ENCODE results near the gene VSIG10L. TPM values are rescaled to one million over a fixed set of nuclear protein-coding genes. Genes with fewer than 3 reads are reported as not detected.

Gene VSIG10L
- total RNA-seq, 1 experiment from 2014 or later: 4.5 TPM

DNA sequence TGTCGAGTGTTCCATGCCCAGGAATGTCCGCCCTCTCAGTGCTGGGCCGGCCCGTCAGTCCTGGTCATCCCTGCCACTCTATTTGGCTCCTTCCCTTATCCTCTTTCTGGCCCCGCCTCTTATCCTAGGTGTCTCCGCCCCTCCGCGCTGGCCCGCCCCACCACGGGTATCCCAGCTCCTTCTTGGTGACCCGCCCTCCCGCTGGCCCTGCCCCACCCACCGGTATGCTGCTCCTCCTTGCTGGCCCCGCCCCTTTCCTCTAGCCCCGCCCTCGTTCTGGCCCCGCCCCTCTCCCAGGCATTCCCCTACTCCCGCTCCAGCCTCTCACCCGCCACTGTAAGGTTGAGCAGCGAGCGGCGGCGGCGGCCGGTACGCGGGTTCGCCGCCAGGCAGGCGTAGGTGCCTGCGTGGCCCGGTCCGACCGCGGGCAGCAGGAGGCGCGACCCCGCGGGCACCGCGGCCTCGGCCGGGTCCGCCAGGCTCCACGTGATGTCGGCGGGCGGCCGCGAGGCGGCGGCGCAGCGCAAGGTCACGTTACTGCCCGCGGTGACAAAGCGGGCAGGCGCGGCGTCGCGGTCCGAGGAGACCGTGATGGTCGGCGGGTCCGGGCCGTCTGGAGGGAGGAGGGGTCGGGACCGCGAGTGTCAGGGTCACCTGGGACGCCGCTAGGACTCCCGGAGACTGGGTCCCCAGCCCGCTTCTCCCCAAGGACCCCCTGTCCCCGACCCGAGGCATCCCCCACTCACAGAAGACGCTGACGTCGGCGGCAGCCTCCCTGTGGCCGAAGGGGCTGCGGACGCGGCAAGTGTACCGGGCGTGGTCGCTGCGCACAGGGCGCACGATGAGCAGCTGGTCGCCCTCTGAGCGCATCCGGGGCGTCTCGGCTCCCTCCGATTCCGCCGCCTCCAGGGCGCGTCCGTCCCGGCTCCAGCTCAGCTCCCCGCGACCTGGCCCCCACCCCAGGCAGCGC is 2.0 kb downstream of the VSIG10L start:
- H3K27me3 ChIP-seq (replicated peaks; ENCODE audit: control insufficient read depth, insufficient read depth, low read length): no peaks in the 10 kb centered on the region
- POLR2A ChIA-PET: interaction anchor here (0.5 to 2.2 kb wide), 14 partner anchors 10 to 829 kb away, joined by 3 to 67 read pairs (median 6); partner anchors contain the start of genes ETFB, JOSD2 and ZNF175
- Mint-ChIP-seq H3K9me3 (ENCODE audit: unreplicated experiment) (no peaks in the 10 kb centered on the region), H3K4me1 (ENCODE audit: low read depth, unreplicated experiment) (peaks cover 25% of the 10 kb centered on the region), H3K27ac (ENCODE audit: unreplicated experiment) (peak overlapping the region; percentile 91), H3K36me3 (ENCODE audit: insufficient read depth, unreplicated experiment) (peaks cover 28% of the 10 kb centered on the region), H3K4me3 (ENCODE audit: unreplicated experiment) (peak overlapping the region; percentile 86), H3K27me3 (ENCODE audit: insufficient read depth, unreplicated experiment) (no peaks in the 10 kb centered on the region)
- H3K9me3 ChIP-seq: no peaks in the 10 kb centered on the region
- CTCF ChIA-PET: interaction anchor here (0.6 to 3.9 kb wide), 18 partner anchors 15 to 621 kb away, joined by 3 to 46 read pairs (median 7); partner anchors contain the start of genes ETFB and NKG7
- intact Hi-C loops (cut with micrococcal nuclease; ENCODE audit: unreplicated experiment): loop anchor here (1.0 to 2.0 kb wide), 5 partner anchors 14 to 317 kb away; no protein-coding TSS in a partner anchor
- H3K4me1 ChIP-seq: peaks cover 26% of the 10 kb centered on the region
- H3K4me3 ChIP-seq (ENCODE audit: low read depth, low read length): peak overlapping the region; percentile 78
- DNase-seq: peak; percentile 99 to 100
- 0 out of 2 replicates have a peak, but pooled peaks cover 1% of the 10 kb centered on the region for H3K36me3 ChIP-seq (ENCODE audit: control insufficient read depth, insufficient read depth, low read length)
- peak in 1 of 2 experiments; percentile 33 for TF ChIP-seq CTCF (IDR thresholded peaks at IDR 0.05; ENCODE audit: insufficient read depth in 1 of 2, low read depth in 1 of 2, low read length in 1 of 2, severe bottlenecking in 1 of 2, unreplicated experiment in 1 of 2)
- BruUV-seq (replicated peaks): no TSS peak

GRCh38 chr19:51339313-51339686 is 2.6 kb downstream of the VSIG10L start:
- ChIA-PET POLR2A (interaction anchor here (0.5 to 2.2 kb wide), 12 partner anchors 10 to 828 kb away, joined by 3 to 67 read pairs (median 7); partner anchors contain the start of genes ETFB, JOSD2 and ZNF175), CTCF (interaction anchor here (0.6 to 3.9 kb wide), 18 partner anchors 15 to 621 kb away, joined by 3 to 46 read pairs (median 7); partner anchors contain the start of genes ETFB and NKG7)
- peak overlapping the region; percentile 90 for H3K27ac Mint-ChIP-seq (ENCODE audit: unreplicated experiment)
- intact Hi-C loops (cut with micrococcal nuclease; ENCODE audit: unreplicated experiment): loop anchor here (1.0 to 2.0 kb wide), 5 partner anchors 15 to 318 kb away; no protein-coding TSS in a partner anchor
- Histone ChIP-seq H3K27me3 (replicated peaks; ENCODE audit: control insufficient read depth, insufficient read depth, low read length) (no peaks in the 10 kb centered on the region), H3K9me3 (no peaks in the 10 kb centered on the region), H3K4me1 (peaks cover 26% of the 10 kb centered on the region), H3K36me3 (ENCODE audit: control insufficient read depth, insufficient read depth, low read length) (0 out of 2 replicates have a peak, but pooled peaks cover 1% of the 10 kb centered on the region), H3K4me3 (ENCODE audit: low read depth, low read length) (peak overlapping the region; percentile 78)
- BruUV-seq (replicated peaks): no TSS peak
- peaks cover 24% of the 10 kb centered on the region for H3K36me3 Mint-ChIP-seq (ENCODE audit: insufficient read depth, unreplicated experiment)
- H3K4me1 Mint-ChIP-seq (ENCODE audit: low read depth, unreplicated experiment): peaks cover 25% of the 10 kb centered on the region
- no peaks in the 10 kb centered on the region for H3K9me3 Mint-ChIP-seq (ENCODE audit: unreplicated experiment)
- no peak for DNase-seq
- H3K4me3 Mint-ChIP-seq (ENCODE audit: unreplicated experiment): peak overlapping the region; percentile 86
- TF ChIP-seq CTCF (IDR thresholded peaks at IDR 0.05; ENCODE audit: insufficient read depth in 1 of 2, low read depth in 1 of 2, low read length in 1 of 2, severe bottlenecking in 1 of 2, unreplicated experiment in 1 of 2): no peak
- H3K27me3 Mint-ChIP-seq (ENCODE audit: insufficient read depth, unreplicated experiment): no peaks in the 10 kb centered on the region

All from Caco-2 (cell line).